Sigmoid colon (tissue), 4 donors: ENCODE measurements around the gene DPPA5.

Source experiments
- CTCF ChIP-seq, 4 experiments: fragments of 450-650 bp in 3 of 4; fragments of 200-600 bp in 1 of 4; IDR thresholded peaks; one replicate each; pipeline ENCODE4 v1.5.1; 2016 to 2019; ENCODE audit warnings: antibody characterized with exemption in 4 of 4, mild to moderate bottlenecking in 3 of 4, moderate library complexity in 2 of 4
- EP300 ChIP-seq, 4 donors: sonication (generic); formaldehyde crosslinking; IDR thresholded peaks; one replicate each; pipeline ENCODE4 v1.6.1; 2017; ENCODE audit warnings: antibody characterized with exemption in 4 of 4
- POLR2A ChIP-seq, 2 donors: fragments of 450-650 bp; IDR thresholded peaks; one replicate each; pipeline ENCODE4 v1.6.1; 2016; ENCODE audit warnings: antibody characterized with exemption in 2 of 2, mild to moderate bottlenecking in 2 of 2, moderate library complexity in 2 of 2
- POLR2AphosphoS5 ChIP-seq, 4 donors: sonication (generic); formaldehyde crosslinking; IDR thresholded peaks; one replicate each; pipeline ENCODE4 v1.6.1; 2017; ENCODE audit warnings: antibody characterized with exemption in 4 of 4

- TF ChIP-seq CTCF (IDR thresholded peaks at IDR 0.05) (no peak), POLR2A (IDR thresholded peaks at IDR 0.05) (no peak), EP300 (IDR thresholded peaks at IDR 0.05) (no peak), POLR2AphosphoS5 (IDR thresholded peaks at IDR 0.05) (no peak)
Measured at GRCh38 chr6:73367761-73368355, 13.8 kb upstream of the DPPA5 start.
